Heart left ventricle (tissue), 16 donors: ENCODE data around the gene CCHCR1. TPM values are rescaled to one million over a fixed set of nuclear protein-coding genes. Genes with fewer than 3 reads are reported as not detected.
"Not testable (repeated sequence)": the region's sequence is repeated elsewhere in the genome, so short reads cannot be mapped to it uniquely, and the experiment has no call there.

Source experiments
- ATAC-seq, 4 donors: fragments of 200-7000 bp; cut with Tn5 transposase; one replicate each; pipeline ENCODE4 v1.9.1; 2020 to 2022; ENCODE audit warnings: moderate library complexity in 4 of 4, mild to moderate bottlenecking in 3 of 4, moderate number of reproducible peaks in 1 of 4
- DNase-seq, 5 donors: peaks; one replicate each; pipeline ENCODE4 v3.0.0-alpha.2; 2020
- H3K27ac ChIP-seq, 12 donors: fragments of 200-600 bp; sonication (generic) in 4 of 12; one replicate each; pipeline versions ENCODE4 v1.5.0 to v1.8.0; 2016 to 2022; ENCODE audit warnings: mild to moderate bottlenecking in 2 of 12
- H3K27me3 ChIP-seq, 9 donors: fragments of 200-600 bp; sonication (generic) in 2 of 9; one replicate each; pipeline versions ENCODE4 v1.5.1 to v1.8.0; 2016 to 2022; ENCODE audit warnings: mild to moderate bottlenecking in 3 of 9
- H3K36me3 ChIP-seq, 9 donors: fragments of 200-600 bp; sonication (generic) in 2 of 9; one replicate each; pipeline versions ENCODE4 v1.5.0 to v1.8.0; 2018 to 2022; ENCODE audit warnings: mild to moderate bottlenecking in 2 of 9
- H3K4me1 ChIP-seq, 12 donors: fragments of 200-600 bp; sonication (generic) in 4 of 12; one replicate each; pipeline versions ENCODE4 v1.5.0 to v1.8.0; 2016 to 2022; ENCODE audit warnings: mild to moderate bottlenecking in 3 of 12
- H3K4me3 ChIP-seq, 12 donors: fragments of 200-600 bp; sonication (generic) in 4 of 12; one replicate each; pipeline versions ENCODE4 v1.5.0 to v1.8.0; 2017 to 2022; ENCODE audit warnings: mild to moderate bottlenecking in 9 of 12, moderate library complexity in 4 of 12
- H3K9me3 ChIP-seq, 12 donors: fragments of 200-600 bp; sonication (generic) in 4 of 12; one replicate each; pipeline versions ENCODE4 v1.5.0 to v1.8.0; 2016 to 2022; ENCODE audit warnings: mild to moderate bottlenecking in 1 of 12
- CTCF ChIP-seq, 12 donors: fragments of 200-600 bp; sonication (generic) in 4 of 12; IDR thresholded peaks; one replicate each; pipeline versions ENCODE4 v1.5.0 to v1.8.0; 2018 to 2022; ENCODE audit warnings: antibody characterized with exemption in 12 of 12, mild to moderate bottlenecking in 5 of 12
- POLR2A ChIP-seq, 2 donors: fragments of 450-650 bp; IDR thresholded peaks; one replicate each; pipeline ENCODE4 v1.6.1; 2017; ENCODE audit warnings: antibody characterized with exemption in 2 of 2, mild to moderate bottlenecking in 2 of 2, moderate library complexity in 2 of 2
- WGBS, 4 donors: extraction: QIAGEN DNeasy Blood & Tissue Kit in 2 of 4; methylation state at CpG; one replicate each; pipeline versions ENCODE4 v1.1.5 to v1.1.7; 2013 to 2018; 5-methylcytosine and 5-hydroxymethylcytosine counted together
- intact Hi-C, 10 donors: fragments of 100-400 bp; cut with DNase I; formaldehyde crosslinking; loops; one replicate each; pipeline versions ENCODE4 v1.11.1 to v1.14.2; 2022
- polyA plus RNA-seq, 2 donors: library from polyadenylated mRNA; stranded (reverse); fragments of 200-250 nt; gene quantifications; one replicate each; pipeline ENCODE4 v1.2.3, GENCODE V29; 2013
- total RNA-seq, 9 donors: library from RNA; depleted of rRNA in 2 of 9; stranded (reverse); fragments of >200 nt in 2 of 9; fragmentation: NEBNext Ultra II Directional in 3 of 9; extraction: Animal tissue kit (Norgen Biotek cat#: 25700) in 3 of 9; gene quantifications; one replicate each; pipeline versions ENCODE4 v1.1.0 to v1.2.4, GENCODE V29; 2016 to 2023
- donor health status: ischemic (EF 13 %, LVEDD 7.1; RV severe dilation, severe dysfunction).
- donor health status: healthy with polysubstance abuse.
- donor health status: DM: no; HTN: yes; CAD: no.
- donor health status: DM: no; HTN: no; CAD: no.
- donor health status: ischemic (EF 25% LVEDD 6.9; RV normal size, moderate dysfunction).
- donor health status: ischemic (EF 25% LVEDD 5.7; RV mildly dilated, moderate dysfunction).
- donor health status: healthy.
- donor health status: DM: yes; HTN: yes; CAD: no.
- donor health status: ischemic (EF 35%, LVEDD 5.7; RV mildly dilated, moderate dysfunction).
- donor health status: nonischemic (EF 11% LVEDD 7.7; RV severe dilation, severe dysfunction).
- donor health status: DM: yes; HTN: yes; CAD: no.
- donor health status: PGD.
- donor health status: ischemic (EF 29% LVEDD 5.4; RV normal size, mild dysfunction).
- donor health status: nonischemic (EF 23%, LVEDD 6.1; RV moderate dilation, normal function).

The CCHCR1 gene
- total and polyA plus RNA-seq, 11 donors: 6.0 to 16.4 (median 10.4) TPM

- H3K4me3 ChIP-seq: no peak within 1 kb of the TSS
- intact Hi-C loops: no loop called here
- H3K27ac ChIP-seq: no peak within 1 kb of the TSS
- WGBS, 4 donors: 62 to 80% (median 76%) methylated on average over 4 to 9 of the region's 9 CpGs
- ATAC-seq: no peak
- peaks cover 0 to 14% (median 0%) of the 10 kb centered on the region in 12 donors for H3K4me1 ChIP-seq
- TF ChIP-seq POLR2A (IDR thresholded peaks at IDR 0.05) (no peak), CTCF (IDR thresholded peaks at IDR 0.05) (no peak)
- no peaks in the 10 kb centered on the region for H3K27me3 ChIP-seq
- peaks cover 0 to 3% (median 0%) of the 10 kb centered on the region in 9 donors for H3K36me3 ChIP-seq
- H3K9me3 ChIP-seq: no peaks in the 10 kb centered on the region
- no peak for DNase-seq
Observed at GRCh38 chr6:31170600-31170881, 12.9 kb upstream of the CCHCR1 start, which contains the start of gene POU5F1. POU5F1 (minus strand) TSS chr6:31170682; CDS start chr6:31170620, 62 bp downstream.

- H3K4me3 ChIP-seq, H3K27ac ChIP-seq, H3K27me3 ChIP-seq, ATAC-seq, intact Hi-C loops, H3K9me3 ChIP-seq, H3K36me3 ChIP-seq, DNase-seq: not testable (repeated sequence)
- 67 to 77% (median 73%) methylated on average over 16 to 23 of the region's 23 CpGs for WGBS, 4 donors
- H3K4me1 ChIP-seq: peaks cover 0 to 12% (median 0%) of the 10 kb centered on the region in 12 donors
Observed at GRCh38 chr6:31169858-31170599, 12.4 kb upstream of the CCHCR1 start.

- DNase-seq: no peak
- TF ChIP-seq CTCF (IDR thresholded peaks at IDR 0.05) (no peak), POLR2A (IDR thresholded peaks at IDR 0.05) (no peak)
- H3K27ac ChIP-seq: no peak overlapping the region
- intact Hi-C loops: no loop called here
- no peak overlapping the region for H3K4me3 ChIP-seq
- H3K36me3 ChIP-seq: no peaks in the 10 kb centered on the region
- no peak for ATAC-seq
- H3K27me3 ChIP-seq: no peaks in the 10 kb centered on the region
- 78 to 80% (median 79%) methylated on average over 10 of the region's 10 CpGs for WGBS, 4 donors
- peaks cover 0 to 12% (median 0%) of the 10 kb centered on the region in 12 donors for H3K4me1 ChIP-seq
- H3K9me3 ChIP-seq: no peaks in the 10 kb centered on the region
Observed at GRCh38 chr6:31169123-31169857, 11.7 kb upstream of the CCHCR1 start.

- H3K9me3 ChIP-seq: no peaks in the 10 kb centered on the region
- H3K27ac ChIP-seq: no peak overlapping the region
- no peaks in the 10 kb centered on the region for H3K27me3 ChIP-seq
- WGBS, 4 donors: 63 to 81% (median 77%) methylated on average over 3 of the region's 3 CpGs
- no peak overlapping the region for H3K4me3 ChIP-seq
- ATAC-seq (no peak), DNase-seq (no peak)
- H3K4me1 ChIP-seq: peaks cover 0 to 11% (median 0%) of the 10 kb centered on the region in 12 donors
- intact Hi-C loops: no loop called here
- TF ChIP-seq CTCF (IDR thresholded peaks at IDR 0.05) (no peak), POLR2A (IDR thresholded peaks at IDR 0.05) (no peak)
- H3K36me3 ChIP-seq: peaks cover 0 to 3% (median 0%) of the 10 kb centered on the region in 9 donors
Observed at GRCh38 chr6:31168606-31169005, 11.0 kb upstream of the CCHCR1 start.
